ENCODE measurements around the gene SMIM20.

- TF ChIP-seq ZNF274 (IDR thresholded peaks at IDR 0.05; ENCODE audit: low read depth, low read length) (no peak), YY1 (IDR thresholded peaks at IDR 0.05; ENCODE audit: insufficient read depth, insufficient read length) (no peak), SUZ12 (IDR thresholded peaks at IDR 0.05; ENCODE audit: extremely low read depth, insufficient read depth, insufficient read length) (no peak)
These were observed 32.8 kb upstream of the SMIM20 start for GRCh38 chr4:25881193-25881592.
